Amygdala (tissue), 56 donors: ENCODE data around the gene PRR5L.

ENCODE experiments used
- DNase-seq, 56 donors: peaks; one replicate each; lab custom pipeline; 2025; lab: John Stamatoyannopoulos, UW

Gene PRR5L

GRCh38 chr11:36278531-36279282 lies 17.4 kb upstream of the PRR5L start:
- peak in 3 of 56 donors; percentile 20 to 31 (median 28) for DNase-seq

- DNase-seq: no peak
Observed at GRCh38 chr11:36280531-36280930, 15.6 kb upstream of the PRR5L start.

- DNase-seq: no peak
Observed at GRCh38 chr11:36281850-36282249, 14.2 kb upstream of the PRR5L start.

GRCh38 chr11:36282926-36283325 lies 13.2 kb upstream of the PRR5L start:
- DNase-seq: no peak

- DNase-seq: no peak
Observed at GRCh38 chr11:36288442-36289225, 7.5 kb upstream of the PRR5L start.

GRCh38 chr11:36289226-36289852 lies 6.7 kb upstream of the PRR5L start, which contains the start of gene COMMD9:
Gene COMMD9 (minus strand): TSS chr11:36289424. CDS start chr11:36289412, 12 bp downstream.
- peak; percentile 61 to 98 (median 92) for DNase-seq

- peak in 1 of 56 donors; percentile 9 for DNase-seq
Observed at GRCh38 chr11:36292311-36292722, 3.8 kb upstream of the PRR5L start.

GRCh38 chr11:36296884-36297543 lies 926 bp downstream of the PRR5L start:
- no peak for DNase-seq

- DNase-seq: peak in 39 of 56 donors; percentile 5 to 77 (median 41)
Observed at GRCh38 chr11:36300650-36301049, 4.6 kb downstream of the PRR5L start.

- no peak for DNase-seq
Observed at GRCh38 chr11:36304351-36304750, 8.3 kb downstream of the PRR5L start.

- DNase-seq: no peak
Observed at GRCh38 chr11:36305047-36305446, 9.0 kb downstream of the PRR5L start.

GRCh38 chr11:36306888-36307287 lies 10.8 kb downstream of the PRR5L start:
- no peak for DNase-seq

- DNase-seq: no peak
Observed at GRCh38 chr11:36308577-36308976, 12.5 kb downstream of the PRR5L start.

GRCh38 chr11:36309779-36310178 lies 13.7 kb downstream of the PRR5L start:
- peak in 2 of 56 donors; percentile 1 to 26 for DNase-seq

- DNase-seq: no peak
Observed at GRCh38 chr11:36311926-36312595, 16.0 kb downstream of the PRR5L start.

- no peak for DNase-seq
Observed at GRCh38 chr11:36312611-36313472, 16.8 kb downstream of the PRR5L start.

GRCh38 chr11:36313750-36314433 lies 17.8 kb downstream of the PRR5L start:
- no peak for DNase-seq

- no peak for DNase-seq
Observed at GRCh38 chr11:36314434-36314767, 18.3 kb downstream of the PRR5L start.

GRCh38 chr11:36316049-36316448 lies 20.0 kb downstream of the PRR5L start:
- no peak for DNase-seq
